ENCODE data around the gene SAMD4A. TPM values are rescaled to one million over a fixed set of nuclear protein-coding genes. Genes with fewer than 3 reads are reported as not detected.

The SAMD4A gene
- total RNA-seq, 1 donor = 61.3 TPM

DNA sequence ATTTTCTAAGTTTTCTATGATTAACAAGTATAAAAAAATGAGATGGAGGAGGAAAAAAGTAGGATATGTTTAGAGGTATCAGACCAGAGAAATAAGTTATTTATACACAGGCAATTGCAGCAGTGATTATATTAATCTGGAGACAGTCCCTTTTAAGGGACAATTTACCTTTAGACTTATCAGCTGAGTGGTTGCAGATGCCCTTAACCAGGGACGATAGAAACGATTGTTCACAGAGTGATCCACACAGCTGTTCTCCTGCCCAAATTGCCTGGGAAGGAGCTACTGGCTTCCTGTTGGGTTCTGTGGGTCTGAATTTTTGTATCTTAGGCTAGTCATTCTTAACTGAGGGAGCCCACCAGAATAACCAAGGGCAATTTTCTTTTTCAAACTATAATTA, 269.3 kb downstream of the SAMD4A start:
- no peak for DNase-seq (ENCODE audit: low read depth)
- TF ChIP-seq, protein P1, sequence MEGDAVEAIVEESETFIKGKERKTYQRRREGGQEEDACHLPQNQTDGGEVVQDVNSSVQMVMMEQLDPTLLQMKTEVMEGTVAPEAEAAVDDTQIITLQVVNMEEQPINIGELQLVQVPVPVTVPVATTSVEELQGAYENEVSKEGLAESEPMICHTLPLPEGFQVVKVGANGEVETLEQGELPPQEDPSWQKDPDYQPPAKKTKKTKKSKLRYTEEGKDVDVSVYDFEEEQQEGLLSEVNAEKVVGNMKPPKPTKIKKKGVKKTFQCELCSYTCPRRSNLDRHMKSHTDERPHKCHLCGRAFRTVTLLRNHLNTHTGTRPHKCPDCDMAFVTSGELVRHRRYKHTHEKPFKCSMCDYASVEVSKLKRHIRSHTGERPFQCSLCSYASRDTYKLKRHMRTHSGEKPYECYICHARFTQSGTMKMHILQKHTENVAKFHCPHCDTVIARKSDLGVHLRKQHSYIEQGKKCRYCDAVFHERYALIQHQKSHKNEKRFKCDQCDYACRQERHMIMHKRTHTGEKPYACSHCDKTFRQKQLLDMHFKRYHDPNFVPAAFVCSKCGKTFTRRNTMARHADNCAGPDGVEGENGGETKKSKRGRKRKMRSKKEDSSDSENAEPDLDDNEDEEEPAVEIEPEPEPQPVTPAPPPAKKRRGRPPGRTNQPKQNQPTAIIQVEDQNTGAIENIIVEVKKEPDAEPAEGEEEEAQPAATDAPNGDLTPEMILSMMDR (IDR thresholded peaks at IDR 0.05; ENCODE audit: insufficient read depth, low read depth, low read length) = no peak

DNA sequence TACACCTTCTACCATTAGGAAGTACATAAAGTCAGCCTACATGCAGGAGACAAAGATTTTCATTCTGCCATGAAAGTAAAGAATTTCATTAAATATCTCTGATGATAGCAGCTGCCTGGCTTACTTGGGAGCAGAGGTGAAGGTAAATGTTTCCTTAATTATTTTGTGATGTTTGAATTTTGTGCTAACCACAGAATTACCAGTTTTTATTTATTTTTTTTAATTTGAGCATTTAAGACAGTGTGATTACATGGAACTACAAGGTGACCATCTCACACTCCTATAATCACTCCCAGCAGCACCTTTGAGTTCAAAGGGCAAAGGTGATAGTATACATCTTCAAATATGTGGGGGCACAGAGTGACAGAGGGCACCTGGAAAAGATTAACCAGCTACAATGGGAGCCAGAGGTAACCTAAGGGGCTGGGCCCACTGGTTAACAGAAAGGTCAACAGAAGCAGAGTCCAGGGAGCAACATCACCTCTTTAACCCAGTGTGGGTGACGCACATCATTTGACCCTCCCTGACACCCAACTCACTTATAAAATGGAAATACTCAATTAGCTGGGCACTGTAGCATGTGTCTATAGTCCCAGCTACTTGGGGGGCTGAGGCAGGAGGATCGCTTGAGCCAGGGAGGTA, 270.7 kb downstream of the SAMD4A start:
- TF ChIP-seq, protein P1 (IDR thresholded peaks at IDR 0.05; ENCODE audit: insufficient read depth, low read depth, low read length) = no peak
- no peak for DNase-seq (ENCODE audit: low read depth)
- H3K4me3 ChIP-seq (ENCODE audit: low read depth, low read length) = no peak overlapping the region

More for the DNA sequence above, 269.3 kb downstream of the SAMD4A start:
- H3K4me3 ChIP-seq (ENCODE audit: low read depth, low read length) = no peak overlapping the region

DNA sequence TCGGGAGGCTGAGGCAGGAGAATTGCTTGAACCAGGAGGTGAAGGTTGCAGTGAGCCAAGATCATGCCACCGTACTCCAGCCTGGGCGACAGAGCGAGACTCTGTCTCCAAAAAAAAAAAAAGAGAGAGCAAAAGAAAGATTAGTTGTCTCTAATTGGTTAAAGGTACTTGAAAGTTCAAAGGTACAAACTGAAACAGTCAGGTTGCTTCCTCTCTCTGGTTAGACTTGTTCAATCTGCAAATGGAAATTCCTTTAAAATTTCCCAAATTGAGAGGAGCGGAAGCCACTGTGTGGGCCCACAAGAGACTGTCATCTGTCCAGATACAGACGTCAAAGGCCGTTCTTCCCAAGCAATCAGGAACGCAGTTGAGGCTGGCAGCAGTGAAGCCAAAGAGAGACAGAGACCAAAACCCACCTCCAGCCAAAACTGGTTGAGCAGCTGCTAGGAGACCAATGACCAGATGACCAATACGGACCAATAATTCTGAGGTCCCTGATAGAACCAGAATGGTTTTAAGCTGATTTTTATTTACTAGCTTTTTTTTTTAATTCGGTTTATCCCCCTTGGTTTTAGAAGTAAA, 272.1 kb downstream of the SAMD4A start:
- TF ChIP-seq, protein P1 (IDR thresholded peaks at IDR 0.05; ENCODE audit: insufficient read depth, low read depth, low read length) = no peak
- no peak overlapping the region for H3K4me3 ChIP-seq (ENCODE audit: low read depth, low read length)
- DNase-seq (ENCODE audit: low read depth) = no peak

DNA sequence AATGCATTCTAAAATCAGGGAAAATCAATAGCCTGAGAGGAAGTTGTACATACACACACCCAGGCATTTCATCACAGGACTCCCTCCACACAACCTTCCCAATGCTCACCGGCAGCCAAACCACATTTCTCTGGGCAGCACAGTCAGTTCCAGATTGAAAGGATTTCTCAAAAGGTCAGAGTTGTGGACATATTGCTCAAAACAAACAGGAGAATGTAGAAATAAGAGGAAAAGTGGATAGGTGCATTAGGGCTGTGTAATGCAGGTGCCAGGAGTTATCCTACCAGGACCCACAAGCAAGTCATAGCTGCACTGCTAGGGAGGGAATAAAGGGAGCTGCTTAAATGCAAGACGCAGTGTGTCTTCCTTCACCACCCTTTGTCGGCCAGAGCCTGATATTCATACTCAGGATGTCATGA, 272.8 kb downstream of the SAMD4A start:
- TF ChIP-seq, protein P1 (IDR thresholded peaks at IDR 0.05; ENCODE audit: insufficient read depth, low read depth, low read length) = no peak
- DNase-seq (ENCODE audit: low read depth) = peak; percentile 18
- no peak overlapping the region for H3K4me3 ChIP-seq (ENCODE audit: low read depth, low read length)

DNA sequence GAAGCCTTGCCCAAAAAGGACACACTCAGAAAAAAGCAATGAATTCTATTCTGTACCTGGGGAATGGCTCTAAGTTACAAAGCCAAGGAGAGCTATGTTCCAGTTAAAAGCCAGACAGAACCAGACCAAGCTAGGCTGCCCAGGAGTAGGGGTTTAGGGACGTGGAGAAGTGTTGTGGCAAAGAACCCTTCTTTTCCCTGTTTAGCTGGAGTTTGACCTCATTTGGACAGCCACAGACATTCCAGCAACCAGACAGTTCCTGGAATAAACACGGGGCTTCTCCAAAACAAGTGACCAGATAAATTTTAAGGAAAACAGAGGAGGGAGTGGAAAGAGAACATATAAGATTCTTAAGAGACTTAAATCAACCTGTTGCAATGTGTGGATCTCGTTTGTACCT, 273.4 kb downstream of the SAMD4A start:
- TF ChIP-seq, protein P1 (IDR thresholded peaks at IDR 0.05; ENCODE audit: insufficient read depth, low read depth, low read length) = no peak
- DNase-seq (ENCODE audit: low read depth) = no peak
- H3K4me3 ChIP-seq (ENCODE audit: low read depth, low read length) = no peak overlapping the region

DNA sequence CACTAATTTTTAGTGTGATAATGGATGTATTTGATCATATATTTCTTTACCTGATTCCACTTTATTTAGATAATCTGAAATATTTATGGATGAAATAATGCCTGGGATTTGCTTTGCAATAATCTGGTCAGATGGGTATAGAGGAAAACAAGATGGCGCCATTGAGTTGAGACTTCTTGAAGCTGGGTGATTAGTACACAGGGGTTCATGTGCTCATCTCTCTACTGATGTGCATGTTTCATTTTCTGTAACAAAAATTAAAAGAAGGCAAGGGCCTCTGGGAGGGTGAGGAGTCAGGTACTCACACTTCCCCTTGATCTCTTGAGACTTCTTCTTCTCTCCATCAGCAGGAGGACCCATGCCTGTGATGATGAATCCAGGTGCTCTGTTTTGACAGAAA, 273.9 kb downstream of the SAMD4A start:
- DNase-seq (ENCODE audit: low read depth) = no peak
- TF ChIP-seq, protein P1 (IDR thresholded peaks at IDR 0.05; ENCODE audit: insufficient read depth, low read depth, low read length) = no peak
- H3K4me3 ChIP-seq (ENCODE audit: low read depth, low read length) = no peak overlapping the region

Other genes with a start within 250 kb of the SAMD4A start
- gene CDKN3, start 170.1 kb upstream of the SAMD4A start, total RNA-seq = 35.8 and 42.7 TPM in 2 replicates
- gene CNIH1, start 125.8 kb upstream of the SAMD4A start, total RNA-seq = 31.9 and 94.1 TPM in 2 replicates
- gene GMFB, start 78.1 kb upstream of the SAMD4A start, total RNA-seq = 82.1 and 142 TPM in 2 replicates
- gene CGRRF1, start 57.2 kb upstream of the SAMD4A start, total RNA-seq = 12.2 and 17.3 TPM in 2 replicates